ENCODE results near the gene H2BK1. TPM values are rescaled to one million over a fixed set of nuclear protein-coding genes. Genes with fewer than 3 reads are reported as not detected.

The H2BK1 gene
- total and polyA plus RNA-seq, 8 donors: not detected

DNA sequence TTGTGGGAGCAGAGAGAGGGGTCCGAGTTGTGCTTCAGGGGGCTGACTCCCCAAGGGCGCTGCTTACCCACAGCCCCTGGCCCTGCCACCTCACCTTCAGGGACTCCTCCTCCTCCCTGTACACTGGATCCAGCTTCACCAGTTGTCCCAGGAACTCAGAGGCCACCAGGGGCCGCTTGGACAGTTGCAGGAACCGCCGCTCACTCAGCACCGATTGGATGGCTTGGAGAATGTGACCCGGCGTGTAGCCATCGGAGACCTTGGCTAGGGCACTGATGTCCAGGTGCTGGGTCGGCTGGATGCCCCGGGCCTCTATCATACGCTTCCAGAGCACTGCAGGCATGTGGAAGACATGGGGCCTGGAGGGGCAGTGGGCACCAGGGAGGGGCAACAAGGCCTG, 18.7 kb downstream of the H2BK1 start:
- ATAC-seq (no peak), FAIRE-seq (no peak), DNase-seq (no peak)
- TF ChIP-seq CTCF (IDR thresholded peaks at IDR 0.05): no peak
- Histone ChIP-seq H3K36me3 (no peaks in the 10 kb centered on the region), H3K9me3 (no peaks in the 10 kb centered on the region), H3K27ac (no peak overlapping the region), H3K4me1 (no peaks in the 10 kb centered on the region), H3K27me3 (no peaks in the 10 kb centered on the region), H3K4me3 (no peak overlapping the region)
- intact Hi-C loops (cut with DNase I): no loop called here
- WGBS, 2 donors: 50 to 65% methylated on average over 12 of the region's 12 CpGs

DNA sequence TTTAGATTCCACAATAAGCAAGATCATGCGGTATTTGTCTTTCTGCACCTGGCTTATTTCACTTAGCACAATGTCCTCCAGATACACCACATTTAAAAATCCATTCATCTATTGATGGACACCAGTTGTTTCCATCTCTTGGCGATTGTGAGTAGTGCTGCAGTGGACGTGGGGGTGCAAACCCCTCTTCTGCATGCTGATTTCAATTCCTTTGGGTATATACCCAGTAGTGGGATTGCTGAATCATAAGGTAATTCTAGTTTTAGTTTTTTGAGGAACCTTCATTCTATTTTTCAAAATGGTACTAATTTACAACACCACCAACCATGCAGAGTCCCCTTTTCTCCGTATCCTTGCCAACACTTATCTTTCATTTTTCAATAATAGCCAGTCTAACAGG, 21.2 kb downstream of the H2BK1 start:
- WGBS, 2 donors: 53 to 58% methylated on average over 4 of the region's 4 CpGs
- FAIRE-seq: no peak
- intact Hi-C loops (cut with DNase I): no loop called here

DNA sequence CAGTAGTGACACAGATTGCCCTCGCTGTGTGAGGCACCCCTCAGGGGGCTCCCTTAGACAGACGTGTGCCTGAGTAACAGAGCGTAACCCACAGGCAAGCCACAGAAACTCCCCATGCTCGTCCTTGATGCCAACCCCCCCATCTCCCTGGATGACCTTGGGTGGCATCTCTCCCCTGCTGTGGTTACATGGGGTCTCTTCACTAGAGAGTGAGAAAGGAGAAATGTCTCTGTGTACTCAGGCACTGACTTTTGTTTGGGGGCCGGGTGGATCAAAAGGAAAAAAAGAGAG, 22.1 kb downstream of the H2BK1 start:
- Histone ChIP-seq H3K27me3 (no peaks in the 10 kb centered on the region), H3K4me1 (no peaks in the 10 kb centered on the region), H3K27ac (no peak overlapping the region), H3K9me3 (no peaks in the 10 kb centered on the region), H3K4me3 (no peak overlapping the region), H3K36me3 (no peaks in the 10 kb centered on the region)
- DNase-seq: no peak
- 55 to 62% methylated on average over 5 of the region's 5 CpGs for WGBS, 2 donors
- TF ChIP-seq CTCF (IDR thresholded peaks at IDR 0.05): no peak
- FAIRE-seq: no peak
- intact Hi-C loops (cut with DNase I): no loop called here
- no peak for ATAC-seq

More for the DNA sequence above, 21.2 kb downstream of the H2BK1 start:
- H3K36me3 ChIP-seq: no peaks in the 10 kb centered on the region
- no peak for DNase-seq
- no peak overlapping the region for H3K4me3 ChIP-seq
- no peaks in the 10 kb centered on the region for H3K27me3 ChIP-seq
- no peak for TF ChIP-seq CTCF (IDR thresholded peaks at IDR 0.05)
- H3K9me3 ChIP-seq: no peaks in the 10 kb centered on the region
- no peaks in the 10 kb centered on the region for H3K4me1 ChIP-seq
- H3K27ac ChIP-seq: no peak overlapping the region
- ATAC-seq: no peak

DNA sequence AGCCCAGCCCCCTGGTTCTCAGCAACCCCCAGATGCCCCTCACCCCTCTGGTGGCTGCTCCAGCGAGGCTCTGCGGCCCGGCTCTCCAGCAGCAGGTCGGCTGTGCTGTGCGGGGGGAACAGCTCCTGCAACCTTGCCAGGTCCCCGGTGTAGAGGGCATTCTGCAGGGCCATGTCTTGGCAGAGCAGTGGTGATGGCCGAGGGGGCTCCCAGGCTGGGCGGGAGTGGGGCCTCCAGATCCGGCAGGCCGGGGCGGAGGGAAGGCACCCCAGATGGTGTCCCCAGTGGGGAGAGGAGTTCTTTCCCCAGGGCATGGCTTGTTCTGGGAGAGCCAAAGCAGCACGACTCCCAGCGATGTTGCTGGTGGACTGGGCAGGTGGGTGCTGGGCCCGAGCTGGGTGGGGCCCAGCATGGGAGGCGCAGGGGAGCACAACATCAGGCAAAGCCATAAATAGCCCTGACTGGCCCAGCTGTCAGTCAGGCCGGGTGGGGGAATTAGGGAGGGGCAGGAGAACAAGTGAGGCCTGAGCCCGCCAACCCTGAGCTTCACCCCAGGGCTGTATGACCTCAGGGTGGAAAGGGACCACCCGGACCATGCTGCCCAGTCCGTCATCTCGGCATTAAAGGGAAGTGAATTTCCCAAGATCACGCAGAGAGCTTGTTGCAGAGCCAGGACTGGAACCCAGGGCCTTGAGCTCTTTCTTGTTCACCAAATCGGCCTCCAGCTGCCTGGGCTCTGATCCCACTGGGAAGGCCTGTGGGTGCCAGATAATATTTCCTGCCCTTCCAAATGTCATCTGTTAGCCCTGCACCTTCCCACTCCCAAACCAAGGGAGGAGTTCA, 22.7 kb downstream of the H2BK1 start:
- Histone ChIP-seq H3K27ac (no peak overlapping the region), H3K9me3 (no peaks in the 10 kb centered on the region), H3K4me1 (no peaks in the 10 kb centered on the region), H3K27me3 (no peaks in the 10 kb centered on the region), H3K4me3 (no peak overlapping the region), H3K36me3 (no peaks in the 10 kb centered on the region)
- ATAC-seq (no peak), DNase-seq (no peak), FAIRE-seq (no peak)
- WGBS, 2 donors: 75 to 81% methylated on average over 22 of the region's 22 CpGs
- intact Hi-C loops (cut with DNase I): no loop called here
- TF ChIP-seq CTCF (IDR thresholded peaks at IDR 0.05): no peak

DNA sequence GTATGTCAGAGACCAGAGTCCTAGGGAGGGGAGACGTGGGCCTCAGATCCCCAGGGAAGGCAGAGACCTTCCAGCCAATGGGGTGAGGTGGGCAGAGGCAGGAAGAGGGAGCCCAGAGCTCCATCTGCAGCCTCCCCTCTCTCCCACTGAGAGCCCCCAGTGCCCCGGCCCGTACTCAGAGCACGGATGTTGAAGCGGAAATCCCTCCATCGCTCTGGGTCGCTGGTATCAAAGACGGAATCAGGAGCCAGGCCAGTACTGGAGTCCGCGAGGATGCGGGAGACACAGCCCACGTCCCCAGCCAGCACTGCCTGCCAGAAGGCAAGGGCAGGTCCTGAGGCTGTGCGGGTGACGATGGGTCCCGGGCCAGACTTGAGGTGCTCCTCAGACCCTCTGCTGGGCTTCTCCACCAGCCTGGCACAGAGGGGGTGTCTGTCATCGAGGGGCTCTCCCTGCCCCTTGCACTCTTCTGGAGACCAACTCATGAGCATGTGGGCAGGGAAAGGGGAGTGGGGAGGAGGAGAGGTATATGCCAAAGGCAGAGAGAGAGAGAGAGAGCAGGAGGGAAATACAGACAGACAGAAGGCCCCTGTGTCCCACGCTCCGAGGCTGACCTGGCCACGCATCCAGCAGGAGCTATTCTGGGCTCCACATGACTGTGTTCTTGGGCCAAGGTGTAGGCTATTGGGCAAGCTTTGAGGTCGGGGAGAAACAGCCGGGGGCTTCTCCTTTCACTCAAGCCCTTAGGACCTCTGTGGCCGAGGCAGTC, 23.5 kb downstream of the H2BK1 start, which contains the start of gene ASB10:
Gene ASB10, minus strand, starts transcription at position 611 of the 769 bp plus-strand sequence. Its CDS starts 120 bp downstream, at position 491.
- TF ChIP-seq CTCF (IDR thresholded peaks at IDR 0.05): no peak
- intact Hi-C loops (cut with DNase I): no loop called here
- no peaks in the 10 kb centered on the region for H3K36me3 ChIP-seq
- H3K27ac ChIP-seq: no peak within 1 kb of the TSS
- ATAC-seq: no peak
- DNase-seq: no peak
- no peak for FAIRE-seq
- 70 to 74% methylated on average over 21 to 22 of the region's 22 CpGs for WGBS, 2 donors
- H3K27me3 ChIP-seq: no peaks in the 10 kb centered on the region
- no peaks in the 10 kb centered on the region for H3K4me1 ChIP-seq
- H3K4me3 ChIP-seq: no peak within 1 kb of the TSS
- H3K9me3 ChIP-seq: no peaks in the 10 kb centered on the region

Data from pancreas (tissue), 10 donors.